Uterus (tissue), 4 donors: ENCODE data around the gene DMD. TPM values are rescaled to one million over a fixed set of nuclear protein-coding genes. Genes with fewer than 3 reads are reported as not detected.

ENCODE experiments used
- DNase-seq, 2 donors: peaks; one replicate each; pipeline ENCODE4 v3.0.0-alpha.2; 2019 to 2020
- H3K27ac ChIP-seq, 2 donors: fragments of 200-600 bp; sonication (generic); 1 replicate in 1 of 2; 2 replicates in 1 of 2; pipeline ENCODE4 v1.5.1; 2016 to 2018
- H3K27me3 ChIP-seq, 2 donors: fragments of 200-600 bp; sonication (generic); one replicate each; pipeline ENCODE4 v1.5.1; 2018 to 2019; ENCODE audit warnings: control low read depth in 1 of 2
- H3K36me3 ChIP-seq, 2 donors: fragments of 200-600 bp; sonication (generic); one replicate each; pipeline ENCODE4 v1.5.1; 2019; ENCODE audit warnings: control low read depth in 1 of 2
- H3K4me1 ChIP-seq, 2 donors: fragments of 200-600 bp; sonication (generic); one replicate each; pipeline ENCODE4 v1.5.1; 2018 to 2019; ENCODE audit warnings: control low read depth in 1 of 2
- H3K4me3 ChIP-seq, 2 donors: fragments of 200-600 bp; sonication (generic); 1 replicate in 1 of 2; 2 replicates in 1 of 2; pipeline ENCODE4 v1.5.1; 2018 to 2019; ENCODE audit warnings: mild to moderate bottlenecking in 1 of 2
- H3K9me3 ChIP-seq, 2 donors: fragments of 200-600 bp; sonication (generic); one replicate each; pipeline ENCODE4 v1.5.1; 2019; ENCODE audit warnings: control low read depth in 1 of 2
- POLR2A ChIP-seq, 2 donors: fragments of 450-650 bp; IDR thresholded peaks; one replicate each; pipeline ENCODE4 v1.6.1; 2016; ENCODE audit warnings: antibody characterized with exemption in 2 of 2, mild to moderate bottlenecking in 1 of 2, moderate library complexity in 1 of 2
- intact Hi-C: fragments of 100-400 bp; cut with DNase I; formaldehyde crosslinking; loops from one replicate; pipeline ENCODE4 v1.15.1; 2023; ENCODE audit warnings: low total_unique reads
- total RNA-seq, 4 donors: library from RNA; depleted of rRNA in 3 of 4; stranded (reverse); fragments of >200 nt in 3 of 4; gene quantifications; one replicate each; pipeline versions ENCODE4 v1.1.0 to v1.2.4, GENCODE V29; 2014 to 2023
- TF ChIP-seq, protein P1 (sequence below), 4 experiments: fragments of 200-600 bp in 2 of 4; fragments of 450-650 bp in 2 of 4; sonication (generic) in 2 of 4; IDR thresholded peaks; one replicate each; pipeline ENCODE4 v1.5.1; 2016 to 2019; ENCODE audit warnings: antibody characterized with exemption in 4 of 4, mild to moderate bottlenecking in 2 of 4, moderate library complexity in 1 of 4
- donor health status: DM: yes; HTN: yes; CAD: no.

DMD gene
- total RNA-seq, 4 donors from 2014 or later: 73.8 to 147 (median 97.8) TPM

DNA sequence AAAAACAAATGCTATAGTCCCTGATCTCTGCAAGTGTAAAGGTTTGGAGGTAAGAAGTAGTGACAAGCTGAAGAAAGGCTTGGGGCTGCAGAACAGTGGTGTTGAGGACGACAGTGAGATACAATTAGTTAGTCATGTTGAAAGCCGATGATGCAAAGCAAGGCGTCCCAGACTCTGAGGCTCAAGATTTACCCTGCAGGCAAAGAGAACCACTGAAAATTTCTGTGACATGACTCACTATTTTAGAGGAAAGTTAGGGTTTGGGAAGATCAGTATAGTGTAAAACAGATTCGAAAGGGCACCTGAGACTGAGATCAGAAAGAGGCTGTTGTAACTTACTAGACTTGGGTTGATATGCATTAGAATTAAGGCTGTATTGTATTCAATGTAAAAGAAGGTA lies 1858.3 kb downstream of the DMD start:
- no peak for DNase-seq
- Histone ChIP-seq H3K27ac (no peak overlapping the region), H3K9me3 (no peaks in the 10 kb centered on the region), H3K4me1 (no peaks in the 10 kb centered on the region), H3K4me3 (no peak overlapping the region), H3K36me3 (no peaks in the 10 kb centered on the region), H3K27me3 (no peaks in the 10 kb centered on the region)
- TF ChIP-seq, protein P1, sequence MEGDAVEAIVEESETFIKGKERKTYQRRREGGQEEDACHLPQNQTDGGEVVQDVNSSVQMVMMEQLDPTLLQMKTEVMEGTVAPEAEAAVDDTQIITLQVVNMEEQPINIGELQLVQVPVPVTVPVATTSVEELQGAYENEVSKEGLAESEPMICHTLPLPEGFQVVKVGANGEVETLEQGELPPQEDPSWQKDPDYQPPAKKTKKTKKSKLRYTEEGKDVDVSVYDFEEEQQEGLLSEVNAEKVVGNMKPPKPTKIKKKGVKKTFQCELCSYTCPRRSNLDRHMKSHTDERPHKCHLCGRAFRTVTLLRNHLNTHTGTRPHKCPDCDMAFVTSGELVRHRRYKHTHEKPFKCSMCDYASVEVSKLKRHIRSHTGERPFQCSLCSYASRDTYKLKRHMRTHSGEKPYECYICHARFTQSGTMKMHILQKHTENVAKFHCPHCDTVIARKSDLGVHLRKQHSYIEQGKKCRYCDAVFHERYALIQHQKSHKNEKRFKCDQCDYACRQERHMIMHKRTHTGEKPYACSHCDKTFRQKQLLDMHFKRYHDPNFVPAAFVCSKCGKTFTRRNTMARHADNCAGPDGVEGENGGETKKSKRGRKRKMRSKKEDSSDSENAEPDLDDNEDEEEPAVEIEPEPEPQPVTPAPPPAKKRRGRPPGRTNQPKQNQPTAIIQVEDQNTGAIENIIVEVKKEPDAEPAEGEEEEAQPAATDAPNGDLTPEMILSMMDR (IDR thresholded peaks at IDR 0.05): no peak
- TF ChIP-seq POLR2A (IDR thresholded peaks at IDR 0.05): no peak
- intact Hi-C loops: no loop called here

DNA sequence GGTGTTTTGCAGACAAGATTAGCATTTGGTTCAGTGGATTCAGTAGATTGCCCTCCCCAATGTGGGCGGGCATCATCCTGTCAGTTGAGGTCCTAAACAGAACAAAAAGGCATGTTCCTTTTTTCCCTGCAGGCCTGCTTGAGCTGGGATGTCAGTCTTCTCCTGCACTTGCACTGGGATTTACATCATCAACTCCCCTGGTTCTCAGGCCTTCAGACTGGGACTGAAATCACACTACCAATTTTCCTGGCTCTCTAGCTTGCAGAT lies 1860.6 kb downstream of the DMD start:
- Histone ChIP-seq H3K36me3 (no peaks in the 10 kb centered on the region), H3K9me3 (no peaks in the 10 kb centered on the region), H3K4me1 (no peaks in the 10 kb centered on the region), H3K27me3 (no peaks in the 10 kb centered on the region), H3K27ac (no peak overlapping the region), H3K4me3 (no peak overlapping the region)
- no peak for DNase-seq
- intact Hi-C loops: no loop called here
- TF ChIP-seq, protein P1 (IDR thresholded peaks at IDR 0.05): no peak
- TF ChIP-seq POLR2A (IDR thresholded peaks at IDR 0.05): no peak

DNA sequence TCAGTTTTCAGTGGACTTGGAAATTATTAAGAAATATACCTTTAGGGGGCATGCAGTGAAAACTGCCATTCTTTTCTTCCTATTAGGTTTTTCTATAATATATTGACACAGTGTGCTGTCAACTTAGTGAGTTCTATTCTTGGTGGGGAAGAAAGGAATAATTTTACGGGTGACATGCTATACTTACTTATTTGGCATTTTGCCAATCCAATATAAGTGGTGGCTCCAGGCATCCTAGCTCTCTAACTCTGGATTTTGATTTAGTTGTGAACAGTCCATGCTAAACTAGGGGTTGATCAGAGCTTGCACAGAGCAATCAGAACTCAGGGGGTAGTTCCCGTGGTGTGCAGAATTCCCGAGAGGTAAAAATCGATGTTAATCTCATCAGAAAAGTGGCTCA lies 1861.8 kb downstream of the DMD start:
- DNase-seq: no peak
- H3K36me3 ChIP-seq: no peaks in the 10 kb centered on the region
- H3K27ac ChIP-seq: no peak overlapping the region
- H3K4me3 ChIP-seq: no peak overlapping the region
- H3K9me3 ChIP-seq: no peaks in the 10 kb centered on the region
- no peak for TF ChIP-seq POLR2A (IDR thresholded peaks at IDR 0.05)
- TF ChIP-seq, protein P1 (IDR thresholded peaks at IDR 0.05): no peak
- intact Hi-C loops: no loop called here
- no peaks in the 10 kb centered on the region for H3K4me1 ChIP-seq
- no peaks in the 10 kb centered on the region for H3K27me3 ChIP-seq

DNA sequence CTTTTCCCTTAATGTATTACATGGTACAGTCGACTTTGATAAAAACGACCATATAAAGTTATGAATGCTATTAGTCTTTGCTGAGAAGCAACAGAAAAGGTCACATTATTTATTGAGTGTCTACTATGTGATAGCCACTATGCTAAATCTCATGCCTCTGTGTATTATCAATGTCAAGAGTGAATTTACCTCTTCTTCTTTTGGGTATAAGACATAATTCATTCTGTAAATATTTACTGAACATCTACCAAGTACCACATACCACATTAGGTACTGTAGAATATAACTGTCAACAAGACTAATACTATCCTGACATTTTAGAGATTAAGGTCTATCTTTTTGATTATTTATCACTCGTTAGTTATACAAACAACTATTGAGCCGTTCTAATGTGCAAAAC lies 1870.8 kb downstream of the DMD start:
- Histone ChIP-seq H3K4me3 (no peak overlapping the region), H3K36me3 (no peaks in the 10 kb centered on the region), H3K4me1 (no peaks in the 10 kb centered on the region), H3K27ac (no peak overlapping the region), H3K27me3 (no peaks in the 10 kb centered on the region), H3K9me3 (no peaks in the 10 kb centered on the region)
- intact Hi-C loops: no loop called here
- no peak for DNase-seq
- TF ChIP-seq POLR2A (IDR thresholded peaks at IDR 0.05): no peak
- TF ChIP-seq, protein P1 (IDR thresholded peaks at IDR 0.05): no peak

DNA sequence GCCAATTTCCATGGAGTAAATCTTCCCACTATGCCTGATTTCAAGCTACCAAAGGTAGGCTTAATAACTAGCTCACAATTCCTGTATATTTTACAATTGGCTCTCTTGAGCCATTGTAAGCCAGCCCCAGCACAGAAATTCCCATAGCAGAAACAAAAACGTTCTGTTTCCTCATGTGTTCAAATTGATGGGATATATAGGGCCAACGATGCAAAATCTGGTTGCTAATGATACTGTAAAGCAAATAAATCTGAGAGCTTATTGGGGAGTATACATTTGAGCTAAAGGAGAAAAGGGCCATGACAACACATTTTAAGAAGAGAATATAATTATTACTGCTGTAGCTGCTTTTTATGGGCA lies 1872.4 kb downstream of the DMD start:
- Histone ChIP-seq H3K27ac (no peak overlapping the region), H3K36me3 (no peaks in the 10 kb centered on the region), H3K9me3 (no peaks in the 10 kb centered on the region), H3K27me3 (no peaks in the 10 kb centered on the region), H3K4me1 (no peaks in the 10 kb centered on the region), H3K4me3 (no peak overlapping the region)
- DNase-seq: no peak
- TF ChIP-seq, protein P1 (IDR thresholded peaks at IDR 0.05): no peak
- TF ChIP-seq POLR2A (IDR thresholded peaks at IDR 0.05): no peak
- intact Hi-C loops: no loop called here
